OCI-LY3 (cell line): ENCODE results near the gene RPS6KA2.

Source experiments
- CTCF ChIP-seq: fragments of 200-600, 300-600 bp; sonication (generic); IDR thresholded peaks from 2 replicates; pipeline ENCODE4 v1.5.1; 2014; ENCODE audit warnings: antibody characterized with exemption, low read length, low read depth
- EZH2phosphoT487 ChIP-seq: fragments of 200-600 bp; shearing (Covaris generic); IDR thresholded peaks from 2 replicates; pipeline ENCODE4 v1.6.1; 2018; ENCODE audit warnings: antibody characterized with exemption, mixed run types, low read depth

- TF ChIP-seq CTCF = no peak
- no peak for TF ChIP-seq EZH2phosphoT487
These were observed 25.1 kb downstream of the RPS6KA2 start for GRCh38 chr6:166601956-166602355.
